ENCODE results near the gene PDCD1LG2.

- no peak for TF ChIP-seq CTCF (IDR thresholded peaks at IDR 0.05; ENCODE audit: low read depth, low read length, poor library complexity, severe bottlenecking)
- TF ChIP-seq EZH2phosphoT487 (IDR thresholded peaks at IDR 0.05; ENCODE audit: borderline replicate concordance, low read length) = no peak
Observed at GRCh38 chr9:5614985-5615384, 104.7 kb downstream of the PDCD1LG2 start.
